Ovary (tissue), 9 donors: ENCODE data around the gene PPP4R3B. TPM values are rescaled to one million over a fixed set of nuclear protein-coding genes. Genes with fewer than 3 reads are reported as not detected.

Experiments used
- DNase-seq, 5 donors: peaks; one replicate each; pipeline ENCODE4 v3.0.0-alpha.2; 2019 to 2020
- H3K27ac ChIP-seq, 2 donors: fragments of 200-600 bp; one replicate each; pipeline versions ENCODE4 v1.5.1 to v1.8.0; 2019 to 2022
- H3K27me3 ChIP-seq: fragments of 200-600 bp; one replicate; pipeline ENCODE4 v1.8.0; 2022
- H3K36me3 ChIP-seq: fragments of 200-600 bp; sonication (generic); one replicate; pipeline ENCODE4 v1.5.1; 2019
- H3K4me1 ChIP-seq: one replicate; pipeline ENCODE4 v1.8.1; 2013; ENCODE audit warnings: mild to moderate bottlenecking, moderate library complexity; ENCODE audit not compliant: insufficient read depth
- H3K4me3 ChIP-seq: fragments of 200-600 bp; sonication (generic); one replicate; pipeline ENCODE4 v1.5.1; 2017
- H3K9me3 ChIP-seq, 2 donors: fragments of 200-600 bp in 1 of 2; sonication (generic) in 1 of 2; one replicate each; pipeline versions ENCODE4 v1.5.1 to v1.8.1; 2013 to 2019; ENCODE audit warnings: mild to moderate bottlenecking in 1 of 2, moderate library complexity in 1 of 2
- CTCF ChIP-seq, 3 donors: fragments of 450-650 bp in 2 of 3; fragments of 200-600 bp in 1 of 3; IDR thresholded peaks; one replicate each; pipeline versions ENCODE4 v1.5.1 to v1.8.0; 2016 to 2022; ENCODE audit warnings: antibody characterized with exemption in 3 of 3, mild to moderate bottlenecking in 1 of 3
- EP300 ChIP-seq: sonication (generic); formaldehyde crosslinking; IDR thresholded peaks from one replicate; pipeline ENCODE4 v1.6.1; 2017; ENCODE audit warnings: antibody characterized with exemption
- POLR2A ChIP-seq: fragments of 450-650 bp; IDR thresholded peaks from one replicate; pipeline ENCODE4 v1.6.1; 2017; ENCODE audit warnings: antibody characterized with exemption, mild to moderate bottlenecking, moderate library complexity
- WGBS, 3 donors: extraction: QIAGEN DNeasy Blood & Tissue Kit in 1 of 3; methylation state at CpG; one replicate each; pipeline versions ENCODE4 v1.1.5 to v1.1.7; 2013 to 2017; 5-methylcytosine and 5-hydroxymethylcytosine counted together
- intact Hi-C, 4 donors: fragments of 100-400 bp; cut with DNase I; formaldehyde crosslinking; loops; one replicate each; pipeline versions ENCODE4 v1.11.0 to v1.15.1; 2022 to 2023
- polyA plus RNA-seq, 2 donors: library from polyadenylated mRNA; stranded (reverse); fragments of 200-250 nt in 1 of 2; fragments of 350-450 nt in 1 of 2; fragmentation: Illumina TruSeq in 1 of 2; extraction: RNeasy Lipid Tissue Mini Kit (QIAGEN cat#74804) in 1 of 2; gene quantifications; one replicate each; pipeline ENCODE4 v1.2.3, GENCODE V29; 2013 to 2014
- total RNA-seq, 7 donors: library from RNA; depleted of rRNA in 2 of 7; stranded (reverse); fragments of >200 nt in 2 of 7; fragmentation: NEBNext Ultra II Directional in 3 of 7; extraction: Animal tissue kit (Norgen Biotek cat#: 25700) in 3 of 7; gene quantifications; one replicate each; pipeline versions ENCODE4 v1.1.0 to v1.2.4, GENCODE V29; 2016 to 2023
- donor health status: DM: no; HTN: no; CAD: no; lungs with moderate emphysema.
- donor health status: DM: no; HTN: no; CAD: no.
- donor health status: Bipolar disorder and iron deficiency.
- donor health status: DM: yes; HTN: yes; CAD: no.
- donor health status: DM: no; HTN: no; CAD: no.
- donor health status: DM: yes; HTN: yes; CAD: no.

PPP4R3B gene
- total and polyA plus RNA-seq, 9 donors, result 27.4 to 66.6 (median 51.0) TPM

GRCh38 chr2:55610954-55611743, 6.3 kb downstream of the PPP4R3B start:
- no peak for TF ChIP-seq POLR2A
- no peak for TF ChIP-seq CTCF (IDR thresholded peaks at IDR 0.05)
- no peak for TF ChIP-seq EP300
- Histone ChIP-seq H3K27ac (no peak overlapping the region), H3K36me3 (no peaks in the 10 kb centered on the region), H3K4me3 (no peak overlapping the region), H3K4me1 (peaks cover 5% of the 10 kb centered on the region), H3K9me3 (no peaks in the 10 kb centered on the region), H3K27me3 (no peaks in the 10 kb centered on the region)
- 96 to 97% (median 97%) methylated on average over 3 of the region's 3 CpGs for WGBS, 3 donors
- intact Hi-C loops, result no loop called here
- DNase-seq, result no peak

- DNase-seq, result no peak
- no peak overlapping the region for H3K4me3 ChIP-seq
- peaks cover 2% of the 10 kb centered on the region for H3K4me1 ChIP-seq
- no peak for TF ChIP-seq POLR2A
- no peak for TF ChIP-seq CTCF (IDR thresholded peaks at IDR 0.05)
- no peak for TF ChIP-seq EP300
- intact Hi-C loops, result no loop called here
- no peak overlapping the region for H3K27ac ChIP-seq
- H3K9me3 ChIP-seq, result no peaks in the 10 kb centered on the region
- H3K27me3 ChIP-seq, result no peaks in the 10 kb centered on the region
- 54 to 83% (median 76%) methylated on average over 1 of the region's 1 CpG for WGBS, 3 donors
- no peaks in the 10 kb centered on the region for H3K36me3 ChIP-seq
Measured at GRCh38 chr2:55609938-55610578, 7.4 kb downstream of the PPP4R3B start.

- no peak for TF ChIP-seq CTCF (IDR thresholded peaks at IDR 0.05)
- TF ChIP-seq POLR2A, result no peak
- TF ChIP-seq EP300, result no peak
- DNase-seq, result no peak
- peaks cover 4% of the 10 kb centered on the region for H3K4me1 ChIP-seq
- intact Hi-C loops, result no loop called here
- no peaks in the 10 kb centered on the region for H3K27me3 ChIP-seq
- H3K36me3 ChIP-seq, result no peaks in the 10 kb centered on the region
- WGBS, 3 donors, result 66 to 72% (median 68%) methylated on average over 8 of the region's 8 CpGs
- H3K4me3 ChIP-seq, result no peak overlapping the region
- H3K9me3 ChIP-seq, result no peaks in the 10 kb centered on the region
- no peak overlapping the region for H3K27ac ChIP-seq
Measured at GRCh38 chr2:55609193-55609794, 8.1 kb downstream of the PPP4R3B start.

GRCh38 chr2:55607717-55608116, 9.7 kb downstream of the PPP4R3B start:
- TF ChIP-seq CTCF (IDR thresholded peaks at IDR 0.05), result no peak
- TF ChIP-seq EP300, result no peak
- TF ChIP-seq POLR2A, result no peak
- WGBS, 3 donors, result 96 to 100% (median 98%) methylated on average over 3 of the region's 3 CpGs
- DNase-seq, result no peak
- H3K9me3 ChIP-seq, result no peaks in the 10 kb centered on the region
- H3K36me3 ChIP-seq, result no peaks in the 10 kb centered on the region
- H3K4me3 ChIP-seq, result no peak overlapping the region
- intact Hi-C loops, result no loop called here
- H3K4me1 ChIP-seq, result peaks cover 6% of the 10 kb centered on the region
- H3K27ac ChIP-seq, result no peak overlapping the region
- no peaks in the 10 kb centered on the region for H3K27me3 ChIP-seq
